GM12873 (cell line): ENCODE measurements around the gene ANGPT4.

ENCODE experiments used
- TF ChIP-seq, protein P1 (sequence below): IDR thresholded peaks from 2 replicates; pipeline ENCODE4 v1.5.1; 2012; ENCODE audit warnings: low read depth, mild to moderate bottlenecking, moderate library complexity, low read length, control low read depth; ENCODE audit not compliant: insufficient read depth; ENCODE audit errors: missing control alignments

The ANGPT4 gene

DNA sequence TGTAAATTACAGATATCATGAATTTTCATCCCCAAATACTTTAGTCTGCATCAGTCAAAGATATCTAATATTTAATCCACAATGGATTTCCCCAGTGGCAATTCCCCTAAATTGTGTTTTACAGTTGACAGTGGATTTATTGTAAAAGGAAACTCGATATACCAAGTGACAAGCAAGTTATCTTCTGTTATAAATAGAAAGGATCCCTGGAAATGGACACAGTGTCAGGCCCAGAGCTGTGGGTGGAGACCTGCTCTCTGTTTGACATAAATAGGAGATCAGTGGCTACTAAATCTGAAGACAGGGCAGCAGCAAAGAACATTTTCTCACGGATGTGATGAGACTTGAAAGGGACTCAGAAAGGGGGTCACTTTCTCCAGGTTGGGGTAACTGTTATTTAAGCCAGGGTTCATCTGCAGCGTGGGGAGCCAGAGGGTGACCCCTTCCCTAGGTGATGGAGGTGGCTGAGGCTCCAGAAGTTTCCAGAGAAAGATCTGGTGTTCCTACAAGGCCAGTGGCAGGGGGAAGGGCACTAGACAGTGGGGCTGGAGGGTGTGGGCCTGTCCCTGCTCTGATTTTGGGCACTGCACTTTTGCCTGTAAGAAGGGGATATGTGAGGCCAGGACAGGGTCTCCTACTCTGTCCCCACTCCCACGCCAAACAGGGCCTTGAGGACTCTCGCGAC is 94.9 kb downstream of the ANGPT4 start:
- TF ChIP-seq, protein P1, sequence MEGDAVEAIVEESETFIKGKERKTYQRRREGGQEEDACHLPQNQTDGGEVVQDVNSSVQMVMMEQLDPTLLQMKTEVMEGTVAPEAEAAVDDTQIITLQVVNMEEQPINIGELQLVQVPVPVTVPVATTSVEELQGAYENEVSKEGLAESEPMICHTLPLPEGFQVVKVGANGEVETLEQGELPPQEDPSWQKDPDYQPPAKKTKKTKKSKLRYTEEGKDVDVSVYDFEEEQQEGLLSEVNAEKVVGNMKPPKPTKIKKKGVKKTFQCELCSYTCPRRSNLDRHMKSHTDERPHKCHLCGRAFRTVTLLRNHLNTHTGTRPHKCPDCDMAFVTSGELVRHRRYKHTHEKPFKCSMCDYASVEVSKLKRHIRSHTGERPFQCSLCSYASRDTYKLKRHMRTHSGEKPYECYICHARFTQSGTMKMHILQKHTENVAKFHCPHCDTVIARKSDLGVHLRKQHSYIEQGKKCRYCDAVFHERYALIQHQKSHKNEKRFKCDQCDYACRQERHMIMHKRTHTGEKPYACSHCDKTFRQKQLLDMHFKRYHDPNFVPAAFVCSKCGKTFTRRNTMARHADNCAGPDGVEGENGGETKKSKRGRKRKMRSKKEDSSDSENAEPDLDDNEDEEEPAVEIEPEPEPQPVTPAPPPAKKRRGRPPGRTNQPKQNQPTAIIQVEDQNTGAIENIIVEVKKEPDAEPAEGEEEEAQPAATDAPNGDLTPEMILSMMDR, result no peak

DNA sequence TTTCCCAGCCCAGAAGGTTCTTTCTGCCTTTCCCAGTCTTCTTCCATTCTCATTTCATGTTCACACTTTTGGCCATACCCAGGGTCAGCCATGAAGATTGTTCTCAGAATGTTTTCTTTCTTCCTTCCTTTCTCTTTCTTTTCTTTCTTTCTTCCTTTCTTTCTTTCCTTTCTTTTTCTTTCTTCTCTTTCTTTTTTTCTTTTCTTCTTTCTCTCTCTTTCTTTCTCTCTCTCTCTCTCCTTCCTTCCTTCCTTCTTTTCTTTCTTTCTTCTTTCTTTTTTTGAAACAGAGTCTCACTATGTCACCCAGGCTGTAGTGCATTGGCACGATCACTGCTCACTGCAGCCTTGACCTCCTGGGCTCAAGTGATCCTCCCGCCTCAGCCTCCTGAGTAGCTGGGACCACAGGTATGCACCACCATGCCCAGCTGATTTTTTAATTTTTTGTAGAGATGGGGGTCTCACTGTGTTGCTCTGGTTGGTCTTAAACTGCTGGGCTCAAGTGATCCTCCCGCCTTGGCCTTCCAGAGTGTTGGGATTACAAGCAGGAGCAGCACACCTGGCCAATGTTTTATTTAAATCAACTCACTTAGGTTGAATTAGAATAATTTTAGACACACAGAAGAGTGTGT is 95.7 kb downstream of the ANGPT4 start:
- TF ChIP-seq, protein P1, result no peak
